Dermis microvascular lymphatic vessel endothelial cell (primary cell): ENCODE results near the gene FZD10. TPM values are rescaled to one million over a fixed set of nuclear protein-coding genes. Genes with fewer than 3 reads are reported as not detected.
A peak's percentile ranks its signal among the peaks of the same experiment; 100 is the strongest.

ENCODE experiments used
- DNase-seq, 2 donors: peaks; one replicate each; pipeline versions ENCODE4 v3.0.0 to v3.0.0-alpha.2; 2010; ENCODE audit warnings: low read depth in 2 of 2
- total RNA-seq: library from RNA; depleted of rRNA; stranded (reverse); fragments of >200 nt; gene quantifications from 2 replicates; pipeline ENCODE4 v1.2.1, GENCODE V29; 2014

The FZD10 gene
- total RNA-seq, 1 donor from 2014 or later: 6.4 TPM

- no peak for DNase-seq
These were observed 31.2 kb upstream of the FZD10 start for GRCh38 chr12:130131025-130131424.

GRCh38 chr12:130131801-130132200 lies 30.5 kb upstream of the FZD10 start:
- DNase-seq: no peak

- peak in 1 of 2 donors; percentile 11 for DNase-seq
These were observed 29.3 kb upstream of the FZD10 start for GRCh38 chr12:130132831-130133511.

GRCh38 chr12:130133851-130134562 lies 28.3 kb upstream of the FZD10 start:
- no peak for DNase-seq

- DNase-seq: no peak
These were observed 27.7 kb upstream of the FZD10 start for GRCh38 chr12:130134563-130134915.

- no peak for DNase-seq
These were observed 25.7 kb upstream of the FZD10 start for GRCh38 chr12:130136509-130137039.

GRCh38 chr12:130137040-130138018 lies 24.9 kb upstream of the FZD10 start:
- DNase-seq: no peak

- DNase-seq: no peak
These were observed 23.8 kb upstream of the FZD10 start for GRCh38 chr12:130138478-130138877.

GRCh38 chr12:130139567-130140421 lies 22.5 kb upstream of the FZD10 start:
- no peak for DNase-seq

- DNase-seq: no peak
These were observed 21.2 kb upstream of the FZD10 start for GRCh38 chr12:130141105-130141504.

- DNase-seq: no peak
These were observed 20.2 kb upstream of the FZD10 start for GRCh38 chr12:130141901-130142683.

GRCh38 chr12:130142736-130143135 lies 19.5 kb upstream of the FZD10 start:
- DNase-seq: no peak

GRCh38 chr12:130143136-130143535 lies 19.1 kb upstream of the FZD10 start:
- DNase-seq: no peak

GRCh38 chr12:130144256-130144655 lies 18.0 kb upstream of the FZD10 start:
- no peak for DNase-seq

- DNase-seq: no peak
These were observed 16.5 kb upstream of the FZD10 start for GRCh38 chr12:130145731-130146130.

GRCh38 chr12:130146176-130146931 lies 15.9 kb upstream of the FZD10 start:
- no peak for DNase-seq

- no peak for DNase-seq
These were observed 14.2 kb upstream of the FZD10 start for GRCh38 chr12:130147875-130148596.

GRCh38 chr12:130151846-130152245 lies 10.4 kb upstream of the FZD10 start:
- no peak for DNase-seq

GRCh38 chr12:130152386-130152785 lies 9.9 kb upstream of the FZD10 start:
- no peak for DNase-seq
